GM10248 (cell line): ENCODE results near the gene ADAD1.

Experiments used
- CTCF ChIA-PET: fragments of 300-600 bp; sonication (Branson Sonifier 250); formaldehyde crosslinking; extraction: SDS; loops from one replicate; lab custom pipeline; 2021; ENCODE audit warnings: antibody characterized with exemption; lab: Yijun Ruan, JAX
- POLR2A ChIA-PET: fragments of 350-650 bp; sonication (Branson Sonifier 250); formaldehyde crosslinking; extraction: SDS; loops from one replicate; lab custom pipeline; 2020; ENCODE audit warnings: antibody characterized with exemption; lab: Yijun Ruan, JAX
- DNase-seq: peaks from one replicate; pipeline ENCODE4 v3.0.0; 2012; ENCODE audit errors: extremely low spot score
- CTCF ChIP-seq: IDR thresholded peaks from 2 replicates; pipeline ENCODE4 v1.5.1; 2012; ENCODE audit warnings: mild to moderate bottlenecking, low read depth; ENCODE audit errors: extremely low read depth, missing control alignments, control extremely low read depth

The ADAD1 gene

GRCh38 chr4:122378711-122379110 is at the start of gene ADAD1:
ADAD1 (plus strand) TSS chr4:122379011; CDS start chr4:122380070, 1,059 bp downstream.
- CTCF ChIA-PET: no interaction called here
- TF ChIP-seq CTCF: no peak
- DNase-seq: no peak
- POLR2A ChIA-PET: no interaction called here

GRCh38 chr4:122329876-122330565 is 48.8 kb upstream of the ADAD1 start:
- ChIA-PET POLR2A (no interaction called here), CTCF (no interaction called here)
- no peak for TF ChIP-seq CTCF
- no peak for DNase-seq

- CTCF ChIA-PET: no interaction called here
- POLR2A ChIA-PET: no interaction called here
- DNase-seq: no peak
- no peak for TF ChIP-seq CTCF
Measured at GRCh38 chr4:122331195-122331594, 47.6 kb upstream of the ADAD1 start.

GRCh38 chr4:122334828-122335227 is 44.0 kb upstream of the ADAD1 start:
- ChIA-PET CTCF (interaction anchor here (1.4 to 1.7 kb wide), 4 partner anchors 9 to 27 kb away, joined by 3 to 5 read pairs (median 3); no protein-coding TSS in a partner anchor), POLR2A (no interaction called here)
- TF ChIP-seq CTCF: no peak
- no peak for DNase-seq

GRCh38 chr4:122341886-122342285 is 36.9 kb upstream of the ADAD1 start:
- ChIA-PET CTCF (interaction anchor here (0.6 to 1.2 kb wide), 3 partner anchors 11 to 51 kb away, joined by 3 read pairs; no protein-coding TSS in a partner anchor), POLR2A (no interaction called here)
- DNase-seq: no peak
- TF ChIP-seq CTCF: no peak

- POLR2A ChIA-PET: interaction anchor here (0.6 kb wide), 1 partner anchor 176 kb away, joined by 6 read pairs; no protein-coding TSS in a partner anchor
- no peak for DNase-seq
- CTCF ChIA-PET: interaction anchor here (1.0 to 1.7 kb wide), 4 partner anchors 11 to 371 kb away, joined by 3 to 4 read pairs (median 3); no protein-coding TSS in a partner anchor
- no peak for TF ChIP-seq CTCF
Measured at GRCh38 chr4:122346036-122346435, 32.8 kb upstream of the ADAD1 start.
